BJ (cell line): Measurements from ENCODE around the gene RPP21. TPM values are rescaled to one million over a fixed set of nuclear protein-coding genes. Genes with fewer than 3 reads are reported as not detected.

Source experiments
- CTCF ChIA-PET: fragments of 350-600 bp; formaldehyde crosslinking; extraction: SDS; loops from one replicate; lab custom pipeline; 2021; ENCODE audit warnings: antibody characterized with exemption, inconsistent platforms; lab: Yijun Ruan, JAX
- POLR2A ChIA-PET: fragments of 300-600 bp; sonication (Branson Sonifier 250); formaldehyde crosslinking; extraction: SDS; loops from one replicate; lab custom pipeline; 2021; ENCODE audit warnings: antibody characterized with exemption; lab: Charles Lee
- DNase-seq: peaks from one replicate; pipeline ENCODE4 v3.0.0-alpha.2; 2011; ENCODE audit warnings: low read depth
- H3K27me3 ChIP-seq: 2 replicates; pipeline ENCODE4 v1.6.0; 2011; ENCODE audit warnings: low read length; ENCODE audit not compliant: control insufficient read depth, insufficient read depth
- H3K36me3 ChIP-seq: 2 replicates; pipeline ENCODE4 v1.5.1; 2011; ENCODE audit warnings: low read length; ENCODE audit not compliant: control insufficient read depth, insufficient read depth
- H3K4me3 ChIP-seq: 2 replicates; pipeline ENCODE4 v1.5.1; 2011; ENCODE audit warnings: low read depth, mild to moderate bottlenecking, control low read depth, low read length
- polyA plus RNA-seq: library from polyadenylated mRNA; depleted of rRNA; stranded (reverse); fragments of >200 nt; gene quantifications from 2 replicates; pipeline ENCODE4 v1.2.3, GENCODE V29; 2011
- TF ChIP-seq, protein P1 (sequence below): IDR thresholded peaks from 2 replicates; pipeline ENCODE4 v1.5.1; 2011; ENCODE audit warnings: low read depth, mild to moderate bottlenecking, control low read depth, inconsistent platforms, low read length, moderate library complexity; ENCODE audit not compliant: insufficient read depth

The RPP21 gene
- polyA plus RNA-seq, 1 experiment, result 28.3 TPM

GRCh38 chr6:30321692-30322388, 23.1 kb upstream of the RPP21 start:
- POLR2A ChIA-PET, result no interaction called here
- Histone ChIP-seq H3K4me3 (no peak overlapping the region), H3K36me3 (no peaks in the 10 kb centered on the region), H3K27me3 (no peaks in the 10 kb centered on the region)
- TF ChIP-seq, protein P1, sequence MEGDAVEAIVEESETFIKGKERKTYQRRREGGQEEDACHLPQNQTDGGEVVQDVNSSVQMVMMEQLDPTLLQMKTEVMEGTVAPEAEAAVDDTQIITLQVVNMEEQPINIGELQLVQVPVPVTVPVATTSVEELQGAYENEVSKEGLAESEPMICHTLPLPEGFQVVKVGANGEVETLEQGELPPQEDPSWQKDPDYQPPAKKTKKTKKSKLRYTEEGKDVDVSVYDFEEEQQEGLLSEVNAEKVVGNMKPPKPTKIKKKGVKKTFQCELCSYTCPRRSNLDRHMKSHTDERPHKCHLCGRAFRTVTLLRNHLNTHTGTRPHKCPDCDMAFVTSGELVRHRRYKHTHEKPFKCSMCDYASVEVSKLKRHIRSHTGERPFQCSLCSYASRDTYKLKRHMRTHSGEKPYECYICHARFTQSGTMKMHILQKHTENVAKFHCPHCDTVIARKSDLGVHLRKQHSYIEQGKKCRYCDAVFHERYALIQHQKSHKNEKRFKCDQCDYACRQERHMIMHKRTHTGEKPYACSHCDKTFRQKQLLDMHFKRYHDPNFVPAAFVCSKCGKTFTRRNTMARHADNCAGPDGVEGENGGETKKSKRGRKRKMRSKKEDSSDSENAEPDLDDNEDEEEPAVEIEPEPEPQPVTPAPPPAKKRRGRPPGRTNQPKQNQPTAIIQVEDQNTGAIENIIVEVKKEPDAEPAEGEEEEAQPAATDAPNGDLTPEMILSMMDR, result no peak
- DNase-seq, result no peak
- CTCF ChIA-PET, result no interaction called here

- CTCF ChIA-PET, result no interaction called here
- POLR2A ChIA-PET, result interaction anchor here (0.6 kb wide), 1 partner anchor 36 kb away, joined by 5 read pairs; no protein-coding TSS in a partner anchor
- TF ChIP-seq, protein P1, result no peak
- H3K36me3 ChIP-seq, result no peaks in the 10 kb centered on the region
- DNase-seq, result peak; percentile 66
- no peak overlapping the region for H3K4me3 ChIP-seq
- H3K27me3 ChIP-seq, result no peaks in the 10 kb centered on the region
These were observed 22.1 kb upstream of the RPP21 start for GRCh38 chr6:30322527-30323501.

- CTCF ChIA-PET, result no interaction called here
- Histone ChIP-seq H3K4me3 (no peak overlapping the region), H3K27me3 (no peaks in the 10 kb centered on the region), H3K36me3 (no peaks in the 10 kb centered on the region)
- no peak for DNase-seq
- TF ChIP-seq, protein P1, result no peak
- POLR2A ChIA-PET, result interaction anchor here (0.6 kb wide), 1 partner anchor 35 kb away, joined by 5 read pairs; no protein-coding TSS in a partner anchor
These were observed 21.1 kb upstream of the RPP21 start for GRCh38 chr6:30323806-30324205.

- Histone ChIP-seq H3K36me3 (peaks cover 3% of the 10 kb centered on the region; the same call in 1 of the 2 replicates), H3K27me3 (no peaks in the 10 kb centered on the region), H3K4me3 (peak overlapping the region; percentile 87)
- ChIA-PET CTCF (interaction anchor here (1.0 to 1.5 kb wide), 5 partner anchors 8 to 222 kb away, joined by 3 to 8 read pairs (median 4); no protein-coding TSS in a partner anchor), POLR2A (no interaction called here)
- TF ChIP-seq, protein P1, result no peak
- DNase-seq, result no peak
These were observed 19.6 kb upstream of the RPP21 start for GRCh38 chr6:30325150-30325872.
